ENCODE data around the gene IPPK. TPM values are rescaled to one million over a fixed set of nuclear protein-coding genes. Genes with fewer than 3 reads are reported as not detected.

The IPPK gene
- total RNA-seq, 1 donor from 2014 or later: 14.8 TPM

DNA sequence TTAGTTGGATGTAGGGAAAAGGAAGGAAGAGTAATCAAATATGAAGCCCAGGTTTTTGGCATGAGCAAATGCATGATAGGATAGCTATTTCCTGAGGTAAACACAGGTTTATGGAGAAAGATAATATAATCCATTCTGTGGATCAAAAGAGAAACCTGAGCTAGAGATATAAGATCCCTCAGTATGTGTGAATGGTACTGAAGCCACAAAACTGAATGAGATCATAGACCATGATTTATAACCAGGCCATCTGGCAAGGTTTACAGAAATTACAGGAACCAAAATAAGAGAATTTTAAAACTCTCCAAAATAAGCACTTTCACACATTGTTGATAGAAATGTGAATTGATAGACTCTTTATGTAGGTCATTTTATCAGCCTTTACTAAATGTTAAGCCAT is 105.4 kb downstream of the IPPK start:
- intact Hi-C loops (cut with micrococcal nuclease): no loop called here
- DNase-seq (ENCODE audit: low spot score): no peak
- Mint-ChIP-seq H3K27me3 (ENCODE audit: insufficient read depth) (no peaks in the 10 kb centered on the region), H3K4me3 (no peak overlapping the region), H3K4me1 (ENCODE audit: low read depth) (no peaks in the 10 kb centered on the region), H3K27ac (no peak overlapping the region), H3K9me3 (peaks cover 4% of the 10 kb centered on the region), H3K36me3 (ENCODE audit: low read depth) (peaks cover 2% of the 10 kb centered on the region)

Other genes with a start within 250 kb of the IPPK start
- not detected in 2 replicates for gene OMD, start 245.7 kb downstream of the IPPK start, total RNA-seq
- not detected in 2 replicates for gene ASPN, start 187.6 kb downstream of the IPPK start, total RNA-seq
- gene ECM2, start 134.1 kb downstream of the IPPK start, total RNA-seq: not detected in 2 replicates
- 28.9 and 29.4 TPM in 2 replicates for gene BICD2, start 94.7 kb upstream of the IPPK start, total RNA-seq
- 7.2 and 8.1 TPM in 2 replicates for gene ZNF484, start 207.9 kb upstream of the IPPK start, total RNA-seq